ENCODE data around the gene GP1BA. TPM values are rescaled to one million over a fixed set of nuclear protein-coding genes. Genes with fewer than 3 reads are reported as not detected.

The GP1BA gene
- total and polyA plus RNA-seq, 2 experiments from 2014 or later: not detected

DNA sequence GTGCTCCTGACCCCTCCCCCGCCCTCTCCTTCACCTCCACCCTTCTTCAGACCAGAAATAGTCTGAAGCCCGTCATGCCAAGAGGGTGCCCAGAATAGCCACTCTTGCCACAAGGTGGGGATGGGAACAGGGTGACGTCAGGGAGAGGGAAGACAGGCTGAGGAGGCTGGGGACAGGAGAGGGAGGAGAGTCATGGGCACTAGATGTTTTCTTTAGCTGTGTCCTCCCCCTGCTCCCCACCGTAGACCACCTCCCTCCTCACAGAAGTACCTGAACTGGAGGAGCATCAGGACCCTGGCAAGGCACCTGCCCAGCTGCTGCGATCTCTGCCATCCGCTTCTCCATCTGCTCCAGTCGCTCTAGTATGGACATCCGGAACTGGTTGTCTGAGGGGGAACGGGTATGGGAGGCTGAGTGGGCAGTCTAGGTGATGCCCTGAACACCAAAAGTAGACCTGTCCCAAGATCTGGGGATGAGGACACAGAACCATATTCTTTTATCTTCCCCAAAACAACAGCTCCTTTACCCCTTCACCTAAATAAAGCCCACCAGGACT is 42.1 kb downstream of the GP1BA start:
- peaks cover 14% of the 10 kb centered on the region for H3K4me1 ChIP-seq (ENCODE audit: insufficient read depth)
- H2AFZ ChIP-seq: no peak overlapping the region
- peaks cover 41% of the 10 kb centered on the region for H3K79me2 ChIP-seq
- no peaks in the 10 kb centered on the region for H3K36me3 ChIP-seq (replicated peaks; ENCODE audit: insufficient read depth, low read depth)
- no peaks in the 10 kb centered on the region for H3K9me3 ChIP-seq (ENCODE audit: low read depth)
- no peaks in the 10 kb centered on the region for H3K9me2 ChIP-seq (replicated peaks; ENCODE audit: insufficient read depth)
- H4K20me1 ChIP-seq (ENCODE audit: insufficient read depth, poor library complexity, severe bottlenecking): no peaks in the 10 kb centered on the region
- TF ChIP-seq, protein P1, sequence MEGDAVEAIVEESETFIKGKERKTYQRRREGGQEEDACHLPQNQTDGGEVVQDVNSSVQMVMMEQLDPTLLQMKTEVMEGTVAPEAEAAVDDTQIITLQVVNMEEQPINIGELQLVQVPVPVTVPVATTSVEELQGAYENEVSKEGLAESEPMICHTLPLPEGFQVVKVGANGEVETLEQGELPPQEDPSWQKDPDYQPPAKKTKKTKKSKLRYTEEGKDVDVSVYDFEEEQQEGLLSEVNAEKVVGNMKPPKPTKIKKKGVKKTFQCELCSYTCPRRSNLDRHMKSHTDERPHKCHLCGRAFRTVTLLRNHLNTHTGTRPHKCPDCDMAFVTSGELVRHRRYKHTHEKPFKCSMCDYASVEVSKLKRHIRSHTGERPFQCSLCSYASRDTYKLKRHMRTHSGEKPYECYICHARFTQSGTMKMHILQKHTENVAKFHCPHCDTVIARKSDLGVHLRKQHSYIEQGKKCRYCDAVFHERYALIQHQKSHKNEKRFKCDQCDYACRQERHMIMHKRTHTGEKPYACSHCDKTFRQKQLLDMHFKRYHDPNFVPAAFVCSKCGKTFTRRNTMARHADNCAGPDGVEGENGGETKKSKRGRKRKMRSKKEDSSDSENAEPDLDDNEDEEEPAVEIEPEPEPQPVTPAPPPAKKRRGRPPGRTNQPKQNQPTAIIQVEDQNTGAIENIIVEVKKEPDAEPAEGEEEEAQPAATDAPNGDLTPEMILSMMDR (IDR thresholded peaks at IDR 0.05; ENCODE audit: poor library complexity): no peak
- TF ChIP-seq EZH2 (IDR thresholded peaks at IDR 0.05; ENCODE audit: borderline replicate concordance): no peak
- no peak for TF ChIP-seq EZH2phosphoT487 (IDR thresholded peaks at IDR 0.05; ENCODE audit: low read depth, severe bottlenecking, unreplicated experiment)
- H3K4me2 ChIP-seq: no peak overlapping the region
- no peaks in the 10 kb centered on the region for H3K27me3 ChIP-seq
- no peak overlapping the region for H3K27ac ChIP-seq
- H3K4me3 ChIP-seq: no peak overlapping the region
- DNase-seq (ENCODE audit: low spot score): no peak
- WGBS (ENCODE audit: low lambda C conversion rate, missing lambda C conversion rate): 95% methylated on average over 9 of the region's 9 CpGs

DNA sequence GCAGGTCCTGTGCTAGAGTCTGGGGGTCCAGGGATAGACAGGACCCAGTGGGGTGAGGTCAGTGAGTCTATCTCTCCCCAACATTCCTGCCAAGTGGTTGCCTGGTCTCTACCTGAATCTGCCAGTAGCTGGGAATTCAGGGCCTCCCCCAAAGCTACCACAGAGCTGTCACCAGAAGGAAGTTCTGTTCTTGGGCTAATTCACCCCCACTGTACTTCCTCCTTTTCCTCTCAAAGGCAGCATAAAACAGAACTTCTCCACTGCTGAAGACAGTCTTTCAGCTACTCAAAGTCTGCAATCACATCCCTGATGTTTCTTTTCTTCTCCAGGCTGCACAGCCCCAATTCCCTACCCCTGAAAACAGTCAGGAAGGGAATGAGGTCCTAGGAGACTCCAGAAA is 46.6 kb downstream of the GP1BA start:
- H3K9me2 ChIP-seq (replicated peaks; ENCODE audit: insufficient read depth): no peaks in the 10 kb centered on the region
- no peak overlapping the region for H3K4me2 ChIP-seq
- no peaks in the 10 kb centered on the region for H3K9me3 ChIP-seq (ENCODE audit: low read depth)
- no peaks in the 10 kb centered on the region for H3K27me3 ChIP-seq
- H3K36me3 ChIP-seq (replicated peaks; ENCODE audit: insufficient read depth, low read depth): no peaks in the 10 kb centered on the region
- no peaks in the 10 kb centered on the region for H3K79me2 ChIP-seq
- no peaks in the 10 kb centered on the region for H4K20me1 ChIP-seq (ENCODE audit: insufficient read depth, poor library complexity, severe bottlenecking)
- no peak overlapping the region for H3K27ac ChIP-seq
- no peak overlapping the region for H3K4me3 ChIP-seq
- no peak overlapping the region for H2AFZ ChIP-seq
- TF ChIP-seq, protein P1 (IDR thresholded peaks at IDR 0.05; ENCODE audit: poor library complexity): no peak
- TF ChIP-seq EZH2 (IDR thresholded peaks at IDR 0.05; ENCODE audit: borderline replicate concordance) (no peak), EZH2phosphoT487 (IDR thresholded peaks at IDR 0.05; ENCODE audit: low read depth, severe bottlenecking, unreplicated experiment) (no peak)
- H3K4me1 ChIP-seq (ENCODE audit: insufficient read depth): peaks cover 3% of the 10 kb centered on the region
- DNase-seq (ENCODE audit: low spot score): no peak

DNA sequence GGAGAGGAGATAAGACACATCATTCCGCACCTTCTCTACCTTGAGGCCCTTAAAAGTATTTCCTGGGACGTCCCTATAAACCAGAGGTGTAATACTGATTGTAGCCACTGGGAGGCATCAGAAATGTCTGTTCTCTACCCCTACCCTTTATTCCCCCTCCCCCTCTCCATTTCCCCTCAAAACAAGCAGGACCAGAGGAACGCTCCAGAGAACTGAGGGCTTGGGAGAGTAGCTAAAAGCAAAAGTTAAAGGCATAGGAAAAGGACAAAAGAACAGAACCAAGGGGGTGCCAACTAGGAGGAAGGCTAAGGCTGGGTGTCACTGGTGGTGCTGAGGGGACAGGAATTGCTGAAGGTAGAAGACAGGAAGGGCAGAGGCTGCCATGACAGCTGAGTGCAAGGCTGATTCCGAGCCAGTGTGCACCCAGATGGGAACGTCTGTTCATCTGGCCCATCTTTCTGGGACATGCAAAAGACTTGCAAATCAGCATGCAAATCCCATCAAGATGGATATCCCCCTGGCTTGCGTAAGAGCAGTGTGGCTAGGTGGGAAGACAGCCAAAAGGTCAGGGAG is 48.7 kb downstream of the GP1BA start:
- no peaks in the 10 kb centered on the region for H3K36me3 ChIP-seq (replicated peaks; ENCODE audit: insufficient read depth, low read depth)
- H3K79me2 ChIP-seq: peaks cover under 1% of the 10 kb centered on the region
- H3K9me3 ChIP-seq (ENCODE audit: low read depth): no peaks in the 10 kb centered on the region
- WGBS (ENCODE audit: low lambda C conversion rate, missing lambda C conversion rate): 46% methylated on average over 6 of the region's 6 CpGs
- no peak overlapping the region for H2AFZ ChIP-seq
- TF ChIP-seq, protein P1 (IDR thresholded peaks at IDR 0.05; ENCODE audit: poor library complexity): peak; percentile 63
- TF ChIP-seq EZH2phosphoT487 (IDR thresholded peaks at IDR 0.05; ENCODE audit: low read depth, severe bottlenecking, unreplicated experiment): no peak
- no peak for TF ChIP-seq EZH2 (IDR thresholded peaks at IDR 0.05; ENCODE audit: borderline replicate concordance)
- H3K27me3 ChIP-seq: no peaks in the 10 kb centered on the region
- no peak overlapping the region for H3K27ac ChIP-seq
- H3K4me2 ChIP-seq: no peak overlapping the region
- H4K20me1 ChIP-seq (ENCODE audit: insufficient read depth, poor library complexity, severe bottlenecking): no peaks in the 10 kb centered on the region
- H3K9me2 ChIP-seq (replicated peaks; ENCODE audit: insufficient read depth): no peaks in the 10 kb centered on the region
- DNase-seq (ENCODE audit: low spot score): peak; percentile 81
- H3K4me3 ChIP-seq: no peak overlapping the region
- peaks cover 3% of the 10 kb centered on the region for H3K4me1 ChIP-seq (ENCODE audit: insufficient read depth)

Measured in hepatocyte (in vitro differentiated cells).